HG02642 (cell line): Measurements from ENCODE around the gene ERVH48-1.
"Not testable (repeated sequence)": the region's sequence is repeated elsewhere in the genome, so short reads cannot be mapped to it uniquely, and the experiment has no call there.

ENCODE experiments used
- ATAC-seq: cut with Tn5 transposase; IDR thresholded peaks from one replicate; pipeline ENCODE4 v1.9.1; 2021; ENCODE audit warnings: mild to moderate bottlenecking; ENCODE audit not compliant: unreplicated experiment, poor library complexity

ERVH48-1 gene

GRCh38 chr21:42939582-42940413 is 14.4 kb upstream of the ERVH48-1 start:
- ATAC-seq: no peak

DNA sequence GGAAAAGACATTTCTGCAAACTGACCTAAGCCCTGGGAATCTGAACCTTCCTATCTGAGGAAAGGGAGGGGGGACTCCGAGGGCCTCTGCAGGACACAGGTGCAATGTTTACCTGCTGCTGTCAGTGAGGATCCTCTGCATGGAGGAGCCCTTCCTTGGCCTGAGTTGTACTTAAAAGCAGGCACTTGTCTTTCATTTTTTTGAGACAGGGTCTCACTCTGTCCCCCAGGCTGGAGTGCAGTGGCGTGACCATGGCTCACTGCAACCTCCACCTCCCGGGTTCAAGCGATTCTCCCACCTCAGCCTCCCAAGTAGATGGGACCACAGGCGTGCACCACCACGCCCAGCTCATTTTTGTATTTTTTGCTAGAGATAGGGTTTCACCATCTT is 13.2 kb upstream of the ERVH48-1 start:
- not testable (repeated sequence) for ATAC-seq

GRCh38 chr21:42937960-42938605 is 12.7 kb upstream of the ERVH48-1 start:
- ATAC-seq: no peak

DNA sequence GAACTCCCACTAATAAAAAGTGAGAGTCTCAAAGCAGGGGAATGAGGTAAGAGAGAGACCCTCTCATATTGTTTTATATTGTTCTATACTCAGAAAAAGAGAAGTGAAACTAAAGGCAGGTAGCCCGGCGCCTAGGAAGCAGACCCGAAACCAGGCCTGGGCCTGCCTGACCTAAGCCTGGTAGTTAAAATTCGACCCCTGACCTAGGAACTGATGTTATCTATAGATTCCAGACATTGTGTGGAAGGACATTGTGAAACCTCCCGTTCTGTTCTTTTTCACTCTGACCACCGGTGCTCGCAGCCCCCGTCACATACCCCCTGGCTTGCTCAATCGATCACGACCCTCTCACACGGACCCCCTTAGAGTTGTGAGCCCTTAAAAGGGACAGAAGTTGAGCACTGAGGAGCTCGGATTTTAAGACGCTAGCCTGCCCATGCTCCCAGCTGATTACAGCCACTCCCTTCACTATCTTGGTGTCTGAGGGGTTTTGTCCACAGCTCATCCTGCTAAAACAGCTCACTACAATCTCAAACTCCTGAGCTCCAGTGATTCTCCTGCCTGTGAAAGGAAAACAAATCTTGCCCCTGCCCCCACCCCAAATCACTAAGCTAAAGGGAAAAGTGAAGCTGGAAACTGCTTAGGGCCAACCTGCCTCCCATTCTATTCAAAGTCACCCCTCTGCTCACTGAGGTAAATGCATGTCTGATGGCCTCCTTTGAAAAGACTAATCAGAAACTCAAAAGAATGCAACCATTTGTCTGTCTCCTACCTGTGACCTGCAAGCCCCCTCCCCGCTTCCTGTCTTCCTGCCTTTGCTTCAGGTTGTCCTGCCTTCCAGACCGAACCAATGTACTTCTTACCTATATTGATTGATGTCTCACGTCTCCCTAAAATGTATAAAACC is 11.9 kb upstream of the ERVH48-1 start:
- not testable (repeated sequence) for ATAC-seq

- not testable (repeated sequence) for ATAC-seq
Observed at GRCh38 chr21:42936360-42936759, 10.9 kb upstream of the ERVH48-1 start.

GRCh38 chr21:42933973-42934372 is 8.5 kb upstream of the ERVH48-1 start:
- not testable (repeated sequence) for ATAC-seq

DNA sequence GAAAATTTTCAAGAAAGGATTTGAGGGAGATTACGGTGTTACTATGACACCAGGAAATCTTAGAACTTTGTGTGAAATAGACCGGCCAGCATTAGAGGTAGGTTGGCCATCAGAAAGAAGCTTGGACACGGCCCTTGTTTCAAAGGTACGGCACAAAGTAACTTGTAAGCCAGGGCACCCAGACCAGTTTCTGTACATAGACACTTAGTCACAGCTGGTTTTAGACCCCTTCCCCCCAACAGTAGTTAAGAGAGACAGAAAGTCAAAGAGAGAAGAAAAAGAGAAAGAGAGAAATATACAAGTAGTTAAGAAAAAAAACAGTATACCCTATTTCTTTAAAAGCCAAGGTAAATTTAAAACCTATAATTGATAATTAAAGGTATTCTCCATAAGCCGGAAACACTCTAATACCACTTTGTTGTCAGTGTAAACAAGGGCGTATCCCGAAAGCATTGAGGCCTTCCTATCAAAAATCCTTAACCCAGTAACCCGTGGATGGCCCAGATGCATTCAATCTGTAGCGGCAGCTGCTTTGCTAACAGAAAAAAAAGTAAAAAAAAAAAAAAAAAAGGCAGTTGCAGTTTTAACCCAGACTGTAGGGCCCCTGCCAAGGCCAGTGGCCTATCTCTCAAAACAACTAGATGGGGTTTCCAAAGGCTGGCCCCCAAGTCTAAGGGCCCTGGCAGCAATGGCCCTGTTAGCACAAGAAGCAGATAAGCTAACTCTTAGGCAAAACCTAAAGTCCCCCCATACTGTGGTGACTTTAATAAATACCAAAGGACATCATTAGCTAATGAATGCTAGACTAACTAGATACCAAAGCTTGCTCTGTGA is 7.9 kb upstream of the ERVH48-1 start:
- ATAC-seq: not testable (repeated sequence)

- not testable (repeated sequence) for ATAC-seq
Observed at GRCh38 chr21:42932378-42933136, 7.1 kb upstream of the ERVH48-1 start.

GRCh38 chr21:42931560-42932235 is 6.3 kb upstream of the ERVH48-1 start:
- ATAC-seq: no peak

DNA sequence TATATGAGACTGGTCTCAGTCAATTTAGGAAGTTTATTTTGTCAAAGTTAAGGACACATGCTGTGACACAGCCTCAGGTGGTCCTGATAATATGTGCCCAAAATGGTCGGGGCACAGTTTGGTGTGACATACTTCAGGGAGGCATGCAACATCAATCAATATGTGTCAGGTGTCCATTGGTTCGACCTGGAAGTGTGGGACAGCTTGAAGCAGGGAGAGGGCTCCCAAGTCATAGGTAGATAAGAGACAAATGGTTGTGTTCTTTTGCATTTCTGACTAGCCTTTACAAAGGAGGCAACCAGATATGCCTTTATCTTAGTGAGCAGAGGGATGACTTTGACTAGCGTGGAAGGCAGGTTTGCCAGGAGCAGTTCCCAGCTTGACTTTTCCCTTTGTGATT is 4.5 kb upstream of the ERVH48-1 start:
- ATAC-seq: no peak

DNA sequence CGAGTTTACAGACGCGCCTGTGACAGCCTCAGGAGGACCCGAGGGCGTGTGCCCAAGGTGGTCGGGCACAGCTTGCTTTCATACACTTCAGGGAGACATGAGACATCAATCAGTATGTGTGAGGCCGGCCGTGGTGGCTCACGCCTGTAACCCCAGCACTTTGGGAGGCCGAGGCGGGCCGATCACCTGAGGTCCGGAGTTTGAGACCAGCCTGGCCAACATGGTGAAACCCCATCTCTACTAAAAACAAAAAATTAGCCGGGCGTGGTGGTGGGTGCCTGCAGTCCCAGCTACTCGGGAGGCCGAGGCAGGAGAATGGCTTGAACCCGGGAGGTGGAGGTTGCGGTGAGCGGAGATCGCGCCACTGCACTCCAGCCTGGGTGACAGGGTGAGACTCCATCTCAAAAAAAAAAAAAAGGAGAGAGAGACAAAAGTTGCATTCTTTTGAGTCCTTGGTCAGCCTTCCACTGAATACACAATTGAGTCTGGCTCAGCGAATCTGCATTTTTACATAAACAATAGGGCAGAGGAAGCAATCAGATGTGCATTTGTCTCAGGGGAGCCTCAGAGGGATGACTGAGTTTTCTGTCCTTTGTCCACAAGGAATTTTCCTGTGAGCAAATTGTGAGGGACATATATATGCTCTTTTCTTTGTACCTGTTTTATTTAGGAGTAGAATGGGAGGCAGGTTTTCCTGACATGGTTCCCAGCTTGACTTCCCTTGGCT is 2.2 kb upstream of the ERVH48-1 start:
- not testable (repeated sequence) for ATAC-seq

GRCh38 chr21:42924433-42924751 is 1.0 kb downstream of the ERVH48-1 start:
- ATAC-seq: no peak

DNA sequence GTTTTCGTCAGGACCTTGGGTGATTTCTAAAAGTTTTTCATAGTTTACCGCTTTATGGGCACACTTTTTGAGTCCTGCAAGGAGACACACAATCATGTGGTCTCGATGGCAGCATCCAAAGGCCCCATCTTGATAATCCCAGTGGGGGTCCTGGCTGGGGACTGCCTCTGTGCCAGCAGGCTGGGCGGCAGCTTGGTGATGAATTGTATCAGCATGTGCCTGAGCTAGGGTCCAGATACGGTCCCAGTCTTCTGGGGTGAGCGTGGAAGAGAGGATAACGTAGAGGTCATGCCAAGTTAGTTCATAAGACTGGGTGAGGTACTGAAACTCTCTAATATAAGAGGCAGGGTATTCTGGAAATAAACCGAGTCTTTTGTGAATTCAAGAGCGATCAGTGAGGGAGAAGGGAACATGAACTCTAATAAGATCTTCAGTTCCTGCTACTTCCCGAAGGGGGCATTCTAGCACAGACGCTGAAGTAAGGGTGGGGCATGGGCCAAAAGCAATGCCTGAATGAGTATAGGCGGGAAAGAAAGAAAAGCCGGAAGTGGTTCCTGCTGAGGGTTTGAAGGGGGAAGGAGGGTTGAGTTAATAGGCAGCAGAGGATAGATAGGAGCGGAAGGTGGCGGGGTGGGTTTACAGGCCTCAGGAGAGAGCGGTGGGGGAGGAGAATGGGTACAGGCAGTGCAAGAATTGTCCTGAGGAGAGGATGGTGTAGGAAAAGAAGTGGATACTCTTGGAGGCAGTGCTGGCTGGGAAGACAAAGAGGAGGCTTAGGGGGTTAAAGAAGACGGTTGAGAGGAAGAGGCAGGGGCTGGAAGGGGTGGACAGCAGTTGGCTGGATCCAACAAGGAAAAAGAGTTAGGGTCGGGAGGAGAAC is 1.6 kb downstream of the ERVH48-1 start:
- peak; percentile 64 for ATAC-seq

- ATAC-seq: no peak
Observed at GRCh38 chr21:42922918-42923317, 2.5 kb downstream of the ERVH48-1 start.

DNA sequence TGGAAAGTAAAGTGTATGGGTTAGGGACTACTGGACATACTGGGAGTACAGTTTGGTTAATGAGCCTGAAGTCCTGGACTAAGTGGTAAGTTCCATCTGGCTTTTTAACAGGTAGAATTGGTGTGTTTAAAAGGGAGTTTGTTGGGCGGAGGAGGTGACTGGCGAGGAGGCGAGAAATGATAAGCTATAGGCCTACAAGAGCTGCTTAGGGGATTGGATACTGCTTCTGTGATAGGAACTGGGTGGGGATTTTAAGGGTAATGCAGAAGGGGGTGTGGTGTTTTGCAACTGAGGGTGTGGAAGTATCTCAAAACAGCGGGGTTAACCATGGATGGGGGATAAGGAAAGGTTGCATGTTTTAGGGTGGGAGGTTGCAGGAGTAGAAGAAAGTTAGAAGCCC is 3.5 kb downstream of the ERVH48-1 start:
- ATAC-seq: no peak

DNA sequence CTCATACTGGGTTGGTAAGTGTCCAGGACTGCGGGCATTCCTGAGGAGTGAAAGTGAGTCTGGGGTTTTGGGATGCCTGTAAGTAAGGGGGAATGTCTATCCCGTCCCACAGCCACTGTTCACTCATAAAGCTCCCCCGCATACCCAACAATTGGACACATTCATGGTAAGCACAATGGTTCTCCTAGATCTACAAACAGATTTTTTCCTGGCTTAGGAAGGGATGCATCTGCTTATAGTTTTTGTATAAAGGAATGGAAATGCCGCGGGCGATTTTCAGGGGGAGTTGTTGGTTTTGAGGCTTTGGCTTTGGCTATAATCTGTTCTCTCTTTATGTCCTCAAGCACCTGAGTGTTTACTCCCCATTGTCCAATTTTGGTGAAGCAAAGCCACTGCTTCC is 7.1 kb downstream of the ERVH48-1 start:
- no peak for ATAC-seq

DNA sequence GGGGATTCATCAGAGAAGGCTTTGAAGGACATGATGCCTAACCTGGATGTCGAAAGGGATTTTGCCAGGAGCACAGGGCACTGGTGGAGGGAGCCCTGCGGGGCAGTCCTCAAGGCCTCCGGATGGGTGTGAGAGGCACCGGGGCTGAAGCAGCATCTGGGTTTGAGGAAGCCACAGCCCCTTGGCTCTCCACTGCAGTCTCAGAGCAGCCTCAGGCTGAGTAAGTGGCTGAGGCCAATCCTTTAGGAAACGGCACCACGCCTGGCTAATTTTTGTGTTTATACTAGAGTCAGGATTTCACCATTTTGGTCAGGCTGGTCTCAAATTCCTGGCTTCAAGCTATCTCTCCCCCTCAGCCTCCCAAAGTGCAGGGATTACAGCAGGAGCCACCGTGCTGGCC is 12.0 kb downstream of the ERVH48-1 start:
- ATAC-seq: no peak
